ENCODE results near the gene FAM83D. TPM values are rescaled to one million over a fixed set of nuclear protein-coding genes. Genes with fewer than 3 reads are reported as not detected.
"Not testable (repeated sequence)": the region's sequence is repeated elsewhere in the genome, so short reads cannot be mapped to it uniquely, and the experiment has no call there.

The FAM83D gene
- total RNA-seq, 1 donor from 2014 or later: 0.62 TPM

- intact Hi-C loops (cut with DNase I): no loop called here
These were observed 60.4 kb downstream of the FAM83D start for GRCh38 chr20:38986663-38987062.

DNA sequence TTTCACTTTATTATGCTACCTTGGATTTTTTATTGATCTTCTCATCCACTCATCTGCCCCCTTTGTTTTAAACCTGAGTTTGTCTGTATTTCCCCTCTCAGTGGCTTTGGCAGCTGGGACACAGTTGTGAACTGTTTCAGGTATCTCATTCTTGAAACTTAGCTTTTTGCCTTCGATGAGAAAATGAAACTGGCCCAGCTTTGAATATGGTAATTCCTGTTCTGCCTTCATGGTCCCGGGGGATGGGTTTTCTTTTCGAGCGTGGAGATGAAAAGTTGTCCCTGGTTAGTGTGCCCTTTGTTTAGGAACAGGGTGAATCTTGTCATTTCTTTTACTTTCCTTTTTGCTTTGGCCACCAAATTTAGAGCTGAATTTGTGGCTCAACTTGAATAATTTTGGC lies 61.6 kb downstream of the FAM83D start:
- DNase-seq (ENCODE audit: low spot score): no peak

More at GRCh38 chr20:38986663-38987062, 60.4 kb downstream of the FAM83D start:
- DNase-seq (ENCODE audit: low spot score): no peak

DNA sequence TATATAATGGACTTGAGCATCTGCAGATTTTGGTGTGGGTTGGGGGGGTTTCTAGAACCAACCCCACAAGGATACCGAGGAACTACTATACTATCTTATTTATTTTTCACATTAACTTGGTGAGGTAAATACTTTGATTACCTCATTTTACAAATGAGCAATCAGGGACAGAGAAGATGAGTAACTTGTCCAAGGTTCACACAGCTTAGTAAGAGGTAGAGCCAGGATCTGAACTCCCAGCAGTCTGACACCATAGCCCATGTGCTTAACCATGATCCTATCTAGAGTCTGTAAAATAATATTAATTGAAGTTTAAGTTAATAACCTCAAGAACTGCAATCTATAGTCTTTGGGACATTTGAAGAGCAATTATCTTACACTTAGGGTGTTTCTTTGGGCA lies 64.5 kb downstream of the FAM83D start:
- intact Hi-C loops (cut with DNase I): no loop called here
- DNase-seq (ENCODE audit: low spot score): no peak

More for the DNA sequence above, 61.6 kb downstream of the FAM83D start:
- intact Hi-C loops (cut with DNase I): no loop called here

DNA sequence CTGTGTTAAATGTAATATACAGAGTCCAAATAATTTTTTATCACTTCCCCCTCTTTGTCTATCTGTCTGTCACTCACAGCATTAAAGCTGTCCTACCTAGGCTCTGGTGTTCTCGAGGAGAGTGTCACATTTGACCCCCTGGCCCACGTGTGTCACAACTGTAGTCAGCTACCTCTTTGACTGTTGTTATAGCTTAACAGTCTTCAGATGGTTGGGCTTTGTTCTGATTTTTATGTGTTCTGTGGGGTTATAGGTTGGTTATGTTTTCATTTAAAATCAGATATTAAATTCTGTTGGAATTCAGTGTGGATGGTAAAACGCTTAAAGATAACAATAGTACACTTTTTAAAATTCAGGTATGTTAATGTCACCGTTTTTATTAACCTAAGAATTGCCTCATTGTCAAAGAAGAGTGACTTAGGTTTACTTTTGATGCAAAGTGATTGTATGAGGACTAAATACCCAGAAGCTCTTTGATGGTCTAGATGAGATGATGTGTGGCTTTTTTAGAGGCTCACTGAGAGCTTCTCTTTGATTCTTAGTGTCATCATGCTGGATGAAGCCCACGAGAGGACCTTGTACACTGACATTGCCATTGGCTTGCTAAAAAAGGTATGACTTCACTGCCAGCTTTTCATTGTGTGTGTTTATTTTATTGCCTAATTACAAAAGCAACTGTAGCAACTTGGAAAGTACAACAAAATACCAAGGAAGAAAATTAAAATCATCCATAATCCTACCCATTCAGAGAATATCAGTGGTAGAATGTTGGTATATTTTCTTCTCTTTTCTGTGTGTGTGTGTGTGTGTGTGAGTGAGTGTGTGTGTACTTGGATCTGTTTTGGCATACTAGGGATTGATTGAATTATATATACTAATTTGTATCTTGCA lies 65.8 kb downstream of the FAM83D start:
- DNase-seq (ENCODE audit: low spot score): no peak
- intact Hi-C loops (cut with DNase I): no loop called here

DNA sequence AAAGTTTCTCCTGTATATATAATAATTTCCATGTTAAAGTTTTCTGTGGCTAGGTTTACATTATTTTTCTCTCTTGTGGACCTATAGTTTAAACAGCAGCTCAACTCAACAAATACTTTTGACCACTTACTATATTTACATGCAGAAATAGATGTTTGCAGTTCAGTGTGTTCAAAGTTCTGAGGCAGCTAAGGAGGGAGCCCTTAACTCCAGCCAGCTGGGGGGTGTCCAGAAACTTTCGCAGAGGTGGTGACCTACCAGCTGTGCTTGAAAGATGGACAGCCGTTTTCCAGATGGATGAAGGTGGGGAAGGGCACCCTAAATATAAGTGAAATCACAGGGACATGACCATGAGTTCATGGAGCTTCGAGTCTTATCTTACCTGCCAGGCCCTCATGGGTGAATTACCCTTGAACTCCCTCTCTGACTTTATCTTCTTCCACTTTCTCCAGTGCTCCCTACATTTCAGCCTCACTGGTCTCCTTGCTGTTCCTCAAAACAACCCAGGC lies 69.4 kb downstream of the FAM83D start:
- intact Hi-C loops (cut with DNase I): no loop called here
- no peak for DNase-seq (ENCODE audit: low spot score)

DNA sequence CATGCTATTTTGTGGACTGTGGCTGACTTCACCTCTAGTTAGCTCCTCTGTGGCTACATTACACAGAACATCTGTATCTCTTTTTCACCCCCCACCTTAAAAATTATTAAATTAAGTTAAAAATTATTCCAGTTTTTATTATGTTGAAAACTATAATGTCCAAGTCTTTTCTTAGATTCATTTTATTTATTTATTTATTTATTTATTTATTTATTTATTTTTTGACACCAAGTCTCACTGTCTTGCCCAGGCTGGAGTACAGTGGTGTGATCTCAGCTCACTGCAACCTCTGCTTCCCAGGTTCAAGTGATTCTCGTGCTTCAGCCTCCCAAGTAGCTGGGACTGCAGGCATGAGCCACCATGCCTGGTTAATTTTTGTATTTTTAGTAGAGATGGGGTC lies 70.6 kb downstream of the FAM83D start:
- DNase-seq (ENCODE audit: low spot score); intact Hi-C loops (cut with DNase I): not testable (repeated sequence)

GRCh38 chr20:38997622-38998021 lies 71.4 kb downstream of the FAM83D start:
- no peak for DNase-seq (ENCODE audit: low spot score)
- intact Hi-C loops (cut with DNase I): no loop called here

DNA sequence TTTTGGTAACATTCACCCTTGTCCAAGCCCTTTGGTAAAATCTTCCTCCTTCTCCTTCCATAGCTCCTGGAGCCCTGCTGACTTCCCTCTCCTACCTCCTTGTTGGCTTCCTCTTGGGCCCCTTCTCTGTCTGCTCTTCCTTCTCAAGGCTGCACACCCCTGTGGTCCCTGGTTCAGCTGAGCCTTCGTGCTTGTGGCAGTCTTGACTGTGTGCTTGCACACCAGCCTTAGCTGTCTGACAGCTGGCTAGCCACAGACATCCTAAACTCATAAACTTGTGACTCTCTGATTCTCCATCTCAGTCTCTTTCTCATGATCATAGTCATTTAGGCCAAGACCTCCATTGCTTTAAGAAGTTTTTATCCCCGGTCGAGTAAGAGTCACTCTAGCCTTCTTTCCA lies 73.0 kb downstream of the FAM83D start:
- no peak for DNase-seq (ENCODE audit: low spot score)
- intact Hi-C loops (cut with DNase I): no loop called here

GRCh38 chr20:38999965-39000910 lies 74.0 kb downstream of the FAM83D start:
- DNase-seq (ENCODE audit: low spot score): no peak
- intact Hi-C loops (cut with DNase I): no loop called here

Other genes starting within 250 kb of the FAM83D start
- not detected for gene SLC32A1, start 201.9 kb upstream of the FAM83D start, total RNA-seq
- 3.0 TPM for gene ACTR5, start 178.0 kb upstream of the FAM83D start, total RNA-seq
- gene PPP1R16B, start 120.7 kb upstream of the FAM83D start, total RNA-seq: 1.7 TPM
- gene DHX35, start 35.9 kb downstream of the FAM83D start, total RNA-seq: 11.4 TPM

Data from cardiac septum (tissue), 1 donor.